Peyer's patch (tissue), 4 donors: Measurements from ENCODE around the gene ANKFY1. TPM values are rescaled to one million over a fixed set of nuclear protein-coding genes. Genes with fewer than 3 reads are reported as not detected.
"Not testable (repeated sequence)": the region's sequence is repeated elsewhere in the genome, so short reads cannot be mapped to it uniquely, and the experiment has no call there.

ENCODE experiments used
- DNase-seq, 3 donors: peaks; one replicate each; pipeline ENCODE4 v3.0.0-alpha.2; 2017 to 2019
- H3K27ac ChIP-seq, 4 donors: fragments of 200-600 bp; sonication (generic); one replicate each; pipeline ENCODE4 v1.5.1; 2016 to 2019
- H3K27me3 ChIP-seq, 2 donors: fragments of 200-600 bp; sonication (generic); one replicate each; pipeline ENCODE4 v1.5.1; 2019
- H3K36me3 ChIP-seq, 3 donors: fragments of 200-600 bp; sonication (generic); one replicate each; pipeline ENCODE4 v1.5.1; 2016 to 2019
- H3K4me1 ChIP-seq, 4 donors: fragments of 200-600 bp; sonication (generic); one replicate each; pipeline ENCODE4 v1.5.1; 2016 to 2019
- H3K4me3 ChIP-seq, 4 donors: fragments of 200-600 bp; sonication (generic); 1 replicate in 3 of 4; 2 replicates in 1 of 4; pipeline ENCODE4 v1.5.1; 2016 to 2019; ENCODE audit warnings: mild to moderate bottlenecking in 1 of 4
- H3K9me3 ChIP-seq, 4 donors: fragments of 200-600 bp; sonication (generic); one replicate each; pipeline ENCODE4 v1.5.1; 2016 to 2019; ENCODE audit warnings: mild to moderate bottlenecking in 1 of 4
- POLR2A ChIP-seq, 2 donors: fragments of 450-650 bp; IDR thresholded peaks; one replicate each; pipeline ENCODE4 v1.5.1; 2017; ENCODE audit warnings: antibody characterized with exemption in 2 of 2, mild to moderate bottlenecking in 2 of 2, moderate library complexity in 2 of 2
- total RNA-seq, 4 donors: library from RNA; depleted of rRNA; stranded (reverse); fragments of >200 nt; gene quantifications; one replicate each; pipeline ENCODE4 v1.1.0, GENCODE V29; 2016
- TF ChIP-seq, protein P1 (sequence below), 6 experiments: fragments of 450-650 bp in 4 of 6; fragments of 200-600 bp in 2 of 6; sonication (generic) in 1 of 6; IDR thresholded peaks; one replicate each; pipeline ENCODE4 v1.5.1; 2017 to 2019; ENCODE audit warnings: antibody characterized with exemption in 6 of 6, mild to moderate bottlenecking in 3 of 6, moderate library complexity in 1 of 6

The ANKFY1 gene
- total RNA-seq, 4 donors from 2014 or later: 40.8 to 57.1 (median 48.5) TPM

DNA sequence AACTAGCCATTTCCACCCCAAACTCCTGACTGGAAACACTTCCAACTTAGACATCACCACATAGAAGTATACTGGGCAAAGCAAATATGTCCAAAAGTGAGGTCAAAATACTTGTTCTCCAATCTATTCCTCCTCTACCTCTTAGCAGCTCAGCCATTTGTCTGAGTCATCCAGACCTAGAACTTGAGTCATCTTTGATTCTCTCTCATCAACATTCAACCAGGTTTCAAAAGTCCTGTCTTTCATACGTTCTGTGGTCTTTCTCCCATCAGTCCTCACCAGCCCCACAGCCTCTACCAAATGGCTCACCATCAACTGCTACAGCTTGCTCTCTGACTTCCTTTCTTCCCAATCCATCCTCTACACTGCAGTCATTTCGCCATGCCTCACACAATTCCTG is 6.8 kb downstream of the ANKFY1 start:
- Histone ChIP-seq H3K4me1 (peaks cover 0 to under 1% (median 0%) of the 10 kb centered on the region in 4 donors), H3K4me3 (no peak overlapping the region), H3K36me3 (peaks cover 0 to 6% (median 0%) of the 10 kb centered on the region in 3 donors), H3K9me3 (peaks cover 0 to 5% (median 0%) of the 10 kb centered on the region in 4 donors), H3K27me3 (no peaks in the 10 kb centered on the region), H3K27ac (no peak overlapping the region)
- no peak for TF ChIP-seq POLR2A (IDR thresholded peaks at IDR 0.05)
- TF ChIP-seq, protein P1, sequence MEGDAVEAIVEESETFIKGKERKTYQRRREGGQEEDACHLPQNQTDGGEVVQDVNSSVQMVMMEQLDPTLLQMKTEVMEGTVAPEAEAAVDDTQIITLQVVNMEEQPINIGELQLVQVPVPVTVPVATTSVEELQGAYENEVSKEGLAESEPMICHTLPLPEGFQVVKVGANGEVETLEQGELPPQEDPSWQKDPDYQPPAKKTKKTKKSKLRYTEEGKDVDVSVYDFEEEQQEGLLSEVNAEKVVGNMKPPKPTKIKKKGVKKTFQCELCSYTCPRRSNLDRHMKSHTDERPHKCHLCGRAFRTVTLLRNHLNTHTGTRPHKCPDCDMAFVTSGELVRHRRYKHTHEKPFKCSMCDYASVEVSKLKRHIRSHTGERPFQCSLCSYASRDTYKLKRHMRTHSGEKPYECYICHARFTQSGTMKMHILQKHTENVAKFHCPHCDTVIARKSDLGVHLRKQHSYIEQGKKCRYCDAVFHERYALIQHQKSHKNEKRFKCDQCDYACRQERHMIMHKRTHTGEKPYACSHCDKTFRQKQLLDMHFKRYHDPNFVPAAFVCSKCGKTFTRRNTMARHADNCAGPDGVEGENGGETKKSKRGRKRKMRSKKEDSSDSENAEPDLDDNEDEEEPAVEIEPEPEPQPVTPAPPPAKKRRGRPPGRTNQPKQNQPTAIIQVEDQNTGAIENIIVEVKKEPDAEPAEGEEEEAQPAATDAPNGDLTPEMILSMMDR (IDR thresholded peaks at IDR 0.05): no peak
- DNase-seq: no peak

DNA sequence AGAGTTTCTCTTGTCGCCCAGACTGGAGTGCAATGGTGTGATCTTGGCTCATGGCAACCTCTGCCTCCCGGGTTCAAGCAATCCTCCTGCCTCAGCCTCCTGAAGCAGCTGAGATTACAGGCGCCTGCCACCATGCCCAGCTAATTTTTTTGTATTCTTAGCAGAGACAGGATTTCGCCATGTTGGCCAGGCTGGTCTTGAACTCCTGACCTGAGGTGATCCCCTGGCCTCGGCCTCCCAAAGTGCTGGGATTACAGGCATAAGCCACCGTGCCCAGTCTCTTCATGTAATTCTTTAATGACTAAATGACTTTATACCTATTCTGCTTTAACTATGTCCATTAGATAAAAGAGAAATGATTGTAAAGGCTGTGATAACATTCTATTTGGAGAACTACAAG is 8.5 kb downstream of the ANKFY1 start:
- not testable (repeated sequence) for H3K9me3 ChIP-seq, H3K4me1 ChIP-seq, H3K36me3 ChIP-seq, H3K27me3 ChIP-seq, H3K4me3 ChIP-seq, H3K27ac ChIP-seq, DNase-seq

GRCh38 chr17:4250887-4251286 is 12.9 kb downstream of the ANKFY1 start:
- Histone ChIP-seq H3K27me3 (no peaks in the 10 kb centered on the region), H3K36me3 (no peaks in the 10 kb centered on the region), H3K4me1 (peaks cover 0 to 34% (median 0%) of the 10 kb centered on the region in 4 donors), H3K9me3 (no peaks in the 10 kb centered on the region), H3K27ac (no peak overlapping the region), H3K4me3 (no peak overlapping the region)
- TF ChIP-seq POLR2A (IDR thresholded peaks at IDR 0.05): no peak
- TF ChIP-seq, protein P1 (IDR thresholded peaks at IDR 0.05): no peak
- DNase-seq: no peak

DNA sequence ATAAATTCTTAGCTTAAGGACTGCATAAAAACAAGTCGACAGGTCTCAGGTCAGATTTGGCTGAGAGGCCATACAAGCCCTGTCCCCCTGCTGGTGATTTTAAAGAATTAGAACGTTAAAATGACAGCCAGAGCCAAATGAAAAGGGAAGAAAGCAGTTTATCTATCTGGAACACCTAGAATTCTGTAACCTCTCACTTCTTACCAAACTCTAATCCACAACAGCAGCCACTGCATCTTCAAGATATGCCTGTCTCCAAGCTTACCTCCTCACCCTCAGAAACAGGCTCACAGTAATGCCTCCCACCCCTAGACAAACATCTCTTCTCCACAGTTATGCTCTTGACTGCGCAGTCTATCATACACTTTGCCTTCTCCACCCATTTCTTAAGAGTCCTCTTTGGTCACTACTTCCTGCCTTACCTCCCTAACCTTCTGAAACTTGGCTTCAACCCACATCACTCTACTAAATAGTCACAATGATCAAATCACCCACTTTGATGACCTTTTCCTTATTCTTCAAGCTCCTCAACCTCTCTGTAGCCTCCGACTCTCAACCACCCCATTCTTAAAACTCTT is 14.2 kb downstream of the ANKFY1 start:
- Histone ChIP-seq H3K27me3 (no peaks in the 10 kb centered on the region), H3K9me3 (no peaks in the 10 kb centered on the region), H3K27ac (no peak overlapping the region), H3K4me1 (peaks cover 0 to 36% (median 0%) of the 10 kb centered on the region in 4 donors), H3K36me3 (no peaks in the 10 kb centered on the region), H3K4me3 (no peak overlapping the region)
- no peak for DNase-seq
- TF ChIP-seq, protein P1 (IDR thresholded peaks at IDR 0.05): peak; percentile 17 to 48 (median 42)
- no peak for TF ChIP-seq POLR2A (IDR thresholded peaks at IDR 0.05)

DNA sequence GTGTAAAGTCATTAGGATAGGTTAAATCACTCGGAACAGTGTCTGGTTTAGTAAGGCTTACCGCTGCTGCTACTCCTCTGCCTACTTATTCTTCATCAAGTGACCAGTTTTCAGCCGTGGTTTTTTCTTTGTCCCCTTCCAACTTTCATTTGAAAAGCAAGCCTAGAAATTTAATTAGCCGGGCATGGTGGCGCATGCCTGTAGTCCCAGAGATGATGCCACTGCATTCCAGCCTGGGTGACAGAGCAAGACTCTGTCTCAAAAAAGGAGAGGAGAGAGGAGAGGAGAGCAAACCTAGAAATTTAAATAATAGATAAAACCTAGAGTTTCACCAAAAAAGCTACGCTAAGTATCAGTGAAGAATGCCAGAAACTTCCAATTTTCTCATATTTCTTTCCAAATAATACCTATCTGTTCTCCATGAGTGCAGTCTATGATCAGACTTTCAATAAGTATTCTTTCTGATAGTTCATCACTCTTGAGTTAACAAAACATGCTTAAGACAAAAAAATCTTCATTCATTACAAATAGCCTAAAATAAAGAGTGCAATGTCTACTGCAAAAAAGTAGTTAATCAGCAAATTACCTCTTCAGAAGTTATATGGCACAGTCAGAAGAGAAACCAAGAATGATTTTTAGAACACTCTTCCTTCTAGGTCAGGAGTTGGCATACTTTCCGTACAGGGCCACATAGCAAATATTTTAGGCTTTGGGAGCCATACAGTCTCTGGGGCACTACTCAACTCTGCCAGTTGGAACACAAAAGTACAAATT is 15.1 kb downstream of the ANKFY1 start:
- no peak for TF ChIP-seq POLR2A (IDR thresholded peaks at IDR 0.05)
- TF ChIP-seq, protein P1 (IDR thresholded peaks at IDR 0.05): no peak
- peaks cover 0 to 36% (median 0%) of the 10 kb centered on the region in 4 donors for H3K4me1 ChIP-seq
- H3K4me3 ChIP-seq: no peak overlapping the region

GRCh38 chr17:4247971-4248388 is 15.8 kb downstream of the ANKFY1 start:
- H3K27ac ChIP-seq: peak overlapping the region in 3 of 4 donors; percentile 14 to 90 (median 67)
- H3K4me1 ChIP-seq: peaks cover 0 to 36% (median 0%) of the 10 kb centered on the region in 4 donors
- DNase-seq: peak in 2 of 3 donors; percentile 84 to 86
- H3K27me3 ChIP-seq: no peaks in the 10 kb centered on the region
- no peaks in the 10 kb centered on the region for H3K9me3 ChIP-seq
- no peak for TF ChIP-seq POLR2A (IDR thresholded peaks at IDR 0.05)
- TF ChIP-seq, protein P1 (IDR thresholded peaks at IDR 0.05): no peak
- H3K36me3 ChIP-seq: no peaks in the 10 kb centered on the region
- H3K4me3 ChIP-seq: no peak overlapping the region

More for the DNA sequence above, 15.1 kb downstream of the ANKFY1 start:
- DNase-seq: no peak
- no peaks in the 10 kb centered on the region for H3K9me3 ChIP-seq
- no peaks in the 10 kb centered on the region for H3K27me3 ChIP-seq
- H3K36me3 ChIP-seq: no peaks in the 10 kb centered on the region
- peak overlapping the region in 3 of 4 donors; percentile 14 to 90 (median 67) for H3K27ac ChIP-seq
